Panc1 (cell line): ENCODE results near the gene RPGRIP1. TPM values are rescaled to one million over a fixed set of nuclear protein-coding genes. Genes with fewer than 3 reads are reported as not detected.

Experiments used
- ATAC-seq: fragments of 200-7000 bp; cut with Tn5 transposase; 2 replicates; pipeline ENCODE4 v1.9.1; 2020; ENCODE audit warnings: mild to moderate bottlenecking, moderate library complexity
- BruUV-seq: library from RNA; stranded (reverse); fragments of 400-500 nt; replicated peaks from 2 replicates; lab custom pipeline; 2021; lab: Mats Ljungman, UMichigan
- CTCF ChIA-PET: fragments of 300-600 bp; sonication (Branson Sonifier 250); formaldehyde crosslinking; loops from one replicate; lab custom pipeline; 2022; ENCODE audit warnings: antibody characterized with exemption; lab: Charles Lee
- POLR2A ChIA-PET: fragments of 300-600 bp; sonication (Branson Sonifier 250); formaldehyde crosslinking; loops from one replicate; lab custom pipeline; 2022; ENCODE audit warnings: antibody characterized with exemption; lab: Charles Lee
- DNase-seq: peaks from one replicate; pipeline ENCODE4 v3.0.0-alpha.2; 2010; ENCODE audit warnings: low read depth, low spot score
- H3K27ac ChIP-seq: 2 replicates; pipeline ENCODE4 v1.5.1; 2011; ENCODE audit warnings: mild to moderate bottlenecking, low read length, inconsistent platforms
- H3K27me3 ChIP-seq: fragments of 200-500 bp; sonication (Bioruptor generic); 2 replicates; pipeline ENCODE4 v1.6.0; 2014; ENCODE audit warnings: low read length, inconsistent platforms; ENCODE audit not compliant: control insufficient read depth, insufficient read depth
- H3K36me3 ChIP-seq: fragments of 200-500 bp; sonication (Bioruptor generic); 2 replicates; pipeline ENCODE4 v1.5.1; 2014; ENCODE audit warnings: inconsistent platforms, mild to moderate bottlenecking, low read length, moderate library complexity; ENCODE audit not compliant: control insufficient read depth, insufficient read depth
- H3K4me1 ChIP-seq: 2 replicates; pipeline ENCODE4 v1.5.1; 2011; ENCODE audit warnings: inconsistent platforms, mild to moderate bottlenecking, low read length, moderate library complexity; ENCODE audit not compliant: control insufficient read depth, insufficient read depth
- H3K4me3 ChIP-seq, 2 experiments: 2 replicates each; pipeline ENCODE4 v1.5.1; 2011 to 2012; ENCODE audit warnings: low read depth in 2 of 2, low read length in 2 of 2, mild to moderate bottlenecking in 2 of 2, inconsistent platforms in 1 of 2, moderate library complexity in 1 of 2
- H3K9me3 ChIP-seq: fragments of 200-500 bp; sonication (Bioruptor generic); 2 replicates; pipeline ENCODE4 v1.5.1; 2014; ENCODE audit warnings: low read depth, mild to moderate bottlenecking, inconsistent platforms, low read length, moderate library complexity; ENCODE audit not compliant: control insufficient read depth, insufficient read depth
- CTCF ChIP-seq: fragments of 450-650 bp; IDR thresholded peaks from 2 replicates; pipeline ENCODE4 v1.5.1; 2017; ENCODE audit warnings: mild to moderate bottlenecking
- POLR2AphosphoS5 ChIP-seq: IDR thresholded peaks from 2 replicates; pipeline ENCODE4 v1.6.1; 2012; ENCODE audit warnings: mild to moderate bottlenecking, low read depth, low read length, moderate library complexity
- REST ChIP-seq, 2 experiments: IDR thresholded peaks; 2 replicates each; pipeline ENCODE4 v1.6.1; 2011 to 2012; ENCODE audit warnings: low read depth in 2 of 2, control low read depth in 1 of 2, low read length in 1 of 2, mild to moderate bottlenecking in 1 of 2, moderate library complexity in 1 of 2; ENCODE audit not compliant: insufficient read depth in 1 of 2
- SIN3A ChIP-seq: IDR thresholded peaks from 2 replicates; pipeline ENCODE4 v1.6.1; 2012; ENCODE audit warnings: low read depth, mild to moderate bottlenecking, low read length, moderate library complexity, borderline replicate concordance; ENCODE audit not compliant: insufficient read depth
- TCF7L2 ChIP-seq: IDR thresholded peaks from 2 replicates; pipeline ENCODE4 v1.6.1; 2011; ENCODE audit warnings: mild to moderate bottlenecking, low read depth, low read length, inconsistent platforms
- in situ Hi-C: cut with HindIII; loops from 2 replicates; pipeline ENCODE4 v1.10.0; 2016; ENCODE audit warnings: low sequenced_read_pairs, low pct_unique_long_range_greater_than_20kb
- intact Hi-C: fragments of 100-400 bp; cut with micrococcal nuclease; formaldehyde crosslinking; loops from one replicate; pipeline ENCODE4 v1.10.0; 2022; ENCODE audit not compliant: unreplicated experiment
- total RNA-seq: library from RNA; stranded (reverse); gene quantifications from one replicate; pipeline ENCODE4 v1.2.1, GENCODE V29; 2021; ENCODE audit not compliant: unreplicated experiment

RPGRIP1 gene
- total RNA-seq, 1 experiment from 2014 or later: 0.28 TPM

- ChIA-PET POLR2A (no interaction called here), CTCF (no interaction called here)
- in situ Hi-C loops: no loop called here
- no TSS peak for BruUV-seq
- intact Hi-C loops: no loop called here
- Histone ChIP-seq H3K27ac (no peak overlapping the region), H3K27me3 (no peaks in the 10 kb centered on the region), H3K4me3 (no peak overlapping the region), H3K4me1 (peaks cover 17% of the 10 kb centered on the region; the same call in 1 of the 2 replicates), H3K36me3 (peaks cover 20% of the 10 kb centered on the region; the same call in 1 of the 2 replicates), H3K9me3 (no peaks in the 10 kb centered on the region)
- TF ChIP-seq POLR2AphosphoS5 (no peak), REST (IDR thresholded peaks at IDR 0.05; ENCODE audit: insufficient read depth in 1 of 2, low read depth in 2 of 2, low read length in 1 of 2) (no peak), TCF7L2 (no peak)
- DNase-seq: no peak
- no peak for ATAC-seq
These were observed 35.3 kb upstream of the RPGRIP1 start for GRCh38 chr14:21244544-21244943.

GRCh38 chr14:21245813-21246212, 34.1 kb upstream of the RPGRIP1 start:
- ATAC-seq: no peak
- no peak for TF ChIP-seq SIN3A
- no peak for TF ChIP-seq REST (IDR thresholded peaks at IDR 0.05; ENCODE audit: insufficient read depth in 1 of 2, low read depth in 2 of 2, low read length in 1 of 2)
- TF ChIP-seq TCF7L2: no peak
- no peak for TF ChIP-seq CTCF
- no peak for TF ChIP-seq POLR2AphosphoS5

More at GRCh38 chr14:21245813-21246212, 34.1 kb upstream of the RPGRIP1 start:
- H3K36me3 ChIP-seq: peaks cover 27% of the 10 kb centered on the region
- BruUV-seq: no TSS peak
- H3K4me1 ChIP-seq: peaks cover 17% of the 10 kb centered on the region; the same call in 1 of the 2 replicates
- ChIA-PET CTCF (no interaction called here), POLR2A (no interaction called here)
- no peak overlapping the region for H3K4me3 ChIP-seq
- in situ Hi-C loops (no loop called here), intact Hi-C loops (no loop called here)
- no peak for DNase-seq
- H3K27ac ChIP-seq: no peak overlapping the region
- no peaks in the 10 kb centered on the region for H3K27me3 ChIP-seq
- no peaks in the 10 kb centered on the region for H3K9me3 ChIP-seq
